Activated CD4-positive, alpha-beta T cell treated with anti-CD3 and anti-CD28 coated beads, Interleukin-2, amount 50 U/mL, for 1 hour (primary cell): ENCODE data around the gene METRN.
A peak's percentile ranks its signal among the peaks of the same experiment; 100 is the strongest.

Experiments
- DNase-seq: peaks from one replicate; pipeline ENCODE4 v3.0.0-alpha.2; 2020

Gene METRN

GRCh38 chr16:725463-726187, 10.7 kb downstream of the METRN start:
- DNase-seq: no peak

GRCh38 chr16:726188-726437, 11.2 kb downstream of the METRN start:
- DNase-seq: no peak

GRCh38 chr16:726438-727290, 11.7 kb downstream of the METRN start, which contains the start of the genes CCDC78 and HAGHL:
TSS of gene CCDC78 (minus strand) at chr16:726443. CDS start at chr16:726367, 76 bp downstream.
TSS of gene HAGHL (plus strand) at chr16:727106. CDS start at chr16:727510, 404 bp downstream.
- DNase-seq: peak; percentile 48

GRCh38 chr16:727291-727977, 12.5 kb downstream of the METRN start:
- no peak for DNase-seq

- DNase-seq: peak; percentile 51
These were observed 13.4 kb downstream of the METRN start for GRCh38 chr16:728131-728889.

GRCh38 chr16:728890-729744, 14.2 kb downstream of the METRN start:
- DNase-seq: no peak

GRCh38 chr16:729768-730665, 15.1 kb downstream of the METRN start:
- no peak for DNase-seq

GRCh38 chr16:730666-731509, 16.0 kb downstream of the METRN start:
- no peak for DNase-seq

GRCh38 chr16:732332-732731, 17.4 kb downstream of the METRN start:
- DNase-seq: no peak

GRCh38 chr16:732936-733335, 18.0 kb downstream of the METRN start:
- no peak for DNase-seq

- peak; percentile 40 for DNase-seq
These were observed 18.7 kb downstream of the METRN start for GRCh38 chr16:733382-734207.

GRCh38 chr16:734208-734980, 19.5 kb downstream of the METRN start:
- no peak for DNase-seq

GRCh38 chr16:734981-735881, 20.3 kb downstream of the METRN start:
- DNase-seq: no peak

GRCh38 chr16:735982-736453, 21.1 kb downstream of the METRN start:
- no peak for DNase-seq

- no peak for DNase-seq
These were observed 22.1 kb downstream of the METRN start for GRCh38 chr16:736936-737481.
